ENCODE measurements around the gene PCDHGA3. TPM values are rescaled to one million over a fixed set of nuclear protein-coding genes. Genes with fewer than 3 reads are reported as not detected.
A peak's percentile ranks its signal among the peaks of the same experiment; 100 is the strongest.
"Not testable (repeated sequence)": the region's sequence is repeated elsewhere in the genome, so short reads cannot be mapped to it uniquely, and the experiment has no call there.

The PCDHGA3 gene
- total RNA-seq, 1 experiment from 2014 or later: 1.3 TPM

GRCh38 chr5:141328231-141328630 is 15.4 kb upstream of the PCDHGA3 start (continued):
- TF ChIP-seq, protein P1, sequence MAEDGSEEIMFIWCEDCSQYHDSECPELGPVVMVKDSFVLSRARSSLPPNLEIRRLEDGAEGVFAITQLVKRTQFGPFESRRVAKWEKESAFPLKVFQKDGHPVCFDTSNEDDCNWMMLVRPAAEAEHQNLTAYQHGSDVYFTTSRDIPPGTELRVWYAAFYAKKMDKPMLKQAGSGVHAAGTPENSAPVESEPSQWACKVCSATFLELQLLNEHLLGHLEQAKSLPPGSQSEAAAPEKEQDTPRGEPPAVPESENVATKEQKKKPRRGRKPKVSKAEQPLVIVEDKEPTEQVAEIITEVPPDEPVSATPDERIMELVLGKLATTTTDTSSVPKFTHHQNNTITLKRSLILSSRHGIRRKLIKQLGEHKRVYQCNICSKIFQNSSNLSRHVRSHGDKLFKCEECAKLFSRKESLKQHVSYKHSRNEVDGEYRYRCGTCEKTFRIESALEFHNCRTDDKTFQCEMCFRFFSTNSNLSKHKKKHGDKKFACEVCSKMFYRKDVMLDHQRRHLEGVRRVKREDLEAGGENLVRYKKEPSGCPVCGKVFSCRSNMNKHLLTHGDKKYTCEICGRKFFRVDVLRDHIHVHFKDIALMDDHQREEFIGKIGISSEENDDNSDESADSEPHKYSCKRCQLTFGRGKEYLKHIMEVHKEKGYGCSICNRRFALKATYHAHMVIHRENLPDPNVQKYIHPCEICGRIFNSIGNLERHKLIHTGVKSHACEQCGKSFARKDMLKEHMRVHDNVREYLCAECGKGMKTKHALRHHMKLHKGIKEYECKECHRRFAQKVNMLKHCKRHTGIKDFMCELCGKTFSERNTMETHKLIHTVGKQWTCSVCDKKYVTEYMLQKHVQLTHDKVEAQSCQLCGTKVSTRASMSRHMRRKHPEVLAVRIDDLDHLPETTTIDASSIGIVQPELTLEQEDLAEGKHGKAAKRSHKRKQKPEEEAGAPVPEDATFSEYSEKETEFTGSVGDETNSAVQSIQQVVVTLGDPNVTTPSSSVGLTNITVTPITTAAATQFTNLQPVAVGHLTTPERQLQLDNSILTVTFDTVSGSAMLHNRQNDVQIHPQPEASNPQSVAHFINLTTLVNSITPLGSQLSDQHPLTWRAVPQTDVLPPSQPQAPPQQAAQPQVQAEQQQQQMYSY (CRISPR knock-in tag; IDR thresholded peaks at IDR 0.05): no peak
- TF ChIP-seq ZNF425 (CRISPR knock-in tag; conservative IDR thresholded peaks at IDR 0.05): no peak
- TF ChIP-seq NR3C1 (CRISPR knock-in tag; conservative IDR thresholded peaks at IDR 0.05; ENCODE audit: low read depth): no peak
- no peak for TF ChIP-seq FOXK1 (CRISPR knock-in tag; IDR thresholded peaks at IDR 0.05)
- TF ChIP-seq SMAD3 (CRISPR knock-in tag; IDR thresholded peaks at IDR 0.05; ENCODE audit: borderline replicate concordance): no peak
- no peak for TF ChIP-seq ZNF121 (CRISPR knock-in tag; IDR thresholded peaks at IDR 0.05)
- TF ChIP-seq ZNF416 (CRISPR knock-in tag; IDR thresholded peaks at IDR 0.05): no peak

- peaks cover 28% of the 10 kb centered on the region for H3K36me3 Mint-ChIP-seq
- peaks cover 12% of the 10 kb centered on the region for H3K27me3 Mint-ChIP-seq (ENCODE audit: low read depth)
- H3K27ac Mint-ChIP-seq: no peak within 1 kb of the TSS
- ATAC-seq (peak; percentile 62), DNase-seq (ENCODE audit: low spot score) (peak; percentile 56)
- TF ChIP-seq CTCF (IDR thresholded peaks at IDR 0.05) (peak; percentile 33; the same call in 1 of the 2 replicates), RORB (CRISPR knock-in tag; IDR thresholded peaks at IDR 0.05) (no peak)
- TF ChIP-seq, protein P1 (CRISPR knock-in tag; IDR thresholded peaks at IDR 0.05): no peak
- TF ChIP-seq, protein P2, sequence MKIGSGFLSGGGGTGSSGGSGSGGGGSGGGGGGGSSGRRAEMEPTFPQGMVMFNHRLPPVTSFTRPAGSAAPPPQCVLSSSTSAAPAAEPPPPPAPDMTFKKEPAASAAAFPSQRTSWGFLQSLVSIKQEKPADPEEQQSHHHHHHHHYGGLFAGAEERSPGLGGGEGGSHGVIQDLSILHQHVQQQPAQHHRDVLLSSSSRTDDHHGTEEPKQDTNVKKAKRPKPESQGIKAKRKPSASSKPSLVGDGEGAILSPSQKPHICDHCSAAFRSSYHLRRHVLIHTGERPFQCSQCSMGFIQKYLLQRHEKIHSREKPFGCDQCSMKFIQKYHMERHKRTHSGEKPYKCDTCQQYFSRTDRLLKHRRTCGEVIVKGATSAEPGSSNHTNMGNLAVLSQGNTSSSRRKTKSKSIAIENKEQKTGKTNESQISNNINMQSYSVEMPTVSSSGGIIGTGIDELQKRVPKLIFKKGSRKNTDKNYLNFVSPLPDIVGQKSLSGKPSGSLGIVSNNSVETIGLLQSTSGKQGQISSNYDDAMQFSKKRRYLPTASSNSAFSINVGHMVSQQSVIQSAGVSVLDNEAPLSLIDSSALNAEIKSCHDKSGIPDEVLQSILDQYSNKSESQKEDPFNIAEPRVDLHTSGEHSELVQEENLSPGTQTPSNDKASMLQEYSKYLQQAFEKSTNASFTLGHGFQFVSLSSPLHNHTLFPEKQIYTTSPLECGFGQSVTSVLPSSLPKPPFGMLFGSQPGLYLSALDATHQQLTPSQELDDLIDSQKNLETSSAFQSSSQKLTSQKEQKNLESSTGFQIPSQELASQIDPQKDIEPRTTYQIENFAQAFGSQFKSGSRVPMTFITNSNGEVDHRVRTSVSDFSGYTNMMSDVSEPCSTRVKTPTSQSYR (CRISPR knock-in tag; IDR thresholded peaks at IDR 0.05): no peak
- no peak within 1 kb of the TSS for H3K4me3 Mint-ChIP-seq
- H3K4me1 Mint-ChIP-seq: peaks cover 7% of the 10 kb centered on the region
- ChIA-PET CTCF (interaction anchor here (0.6 to 3.2 kb wide), 34 partner anchors 9 to 233 kb away, joined by 3 to 46 read pairs (median 4); partner anchors contain the start of genes PCDHB10, PCDHB11, PCDHB12 and PCDHB14), POLR2A (interaction anchor here (1.0 kb wide), 1 partner anchor 10 kb away, joined by 4 read pairs; the partner anchor contains the start of gene TAF7)
- H3K9me3 Mint-ChIP-seq: peaks cover 68% of the 10 kb centered on the region
Observed at GRCh38 chr5:141330299-141331080, 13.1 kb upstream of the PCDHGA3 start, which contains the start of gene PCDHGA1. Gene PCDHGA1 (plus strand): TSS chr5:141330514.

DNA sequence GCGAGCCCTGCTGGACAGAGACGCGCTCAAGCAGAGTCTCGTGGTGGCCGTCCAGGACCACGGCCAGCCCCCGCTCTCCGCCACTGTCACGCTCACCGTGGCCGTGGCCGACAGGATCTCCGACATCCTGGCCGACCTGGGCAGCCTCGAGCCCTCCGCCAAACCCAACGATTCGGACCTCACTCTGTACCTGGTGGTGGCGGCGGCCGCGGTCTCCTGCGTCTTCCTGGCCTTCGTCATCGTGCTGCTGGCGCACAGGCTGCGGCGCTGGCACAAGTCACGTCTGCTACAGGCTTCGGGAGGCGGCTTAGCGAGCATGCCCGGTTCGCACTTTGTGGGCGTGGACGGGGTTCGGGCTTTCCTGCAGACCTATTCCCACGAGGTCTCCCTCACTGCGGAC is 11.1 kb upstream of the PCDHGA3 start:
- peaks cover 66% of the 10 kb centered on the region for H3K9me3 Mint-ChIP-seq

More for the DNA sequence above, 11.1 kb upstream of the PCDHGA3 start:
- H3K4me3 Mint-ChIP-seq; H3K4me1 Mint-ChIP-seq; POLR2A ChIA-PET; H3K27ac Mint-ChIP-seq; ATAC-seq; H3K27me3 Mint-ChIP-seq (ENCODE audit: low read depth); DNase-seq (ENCODE audit: low spot score): not testable (repeated sequence)
- CTCF ChIA-PET: interaction anchor here (3.0 kb wide), 1 partner anchor 11 kb away, joined by 12 read pairs; the partner anchor contains the start of gene PCDHGA3
- H3K36me3 Mint-ChIP-seq: peaks cover 25% of the 10 kb centered on the region
